Thoracic aorta (tissue), 2 donors: ENCODE results near the gene ZNF385B. TPM values are rescaled to one million over a fixed set of nuclear protein-coding genes. Genes with fewer than 3 reads are reported as not detected.

Source experiments
- ATAC-seq: fragments of 150-250 bp; one replicate; pipeline ENCODE4 v1.8.0; 2017; ENCODE audit warnings: low read depth; ENCODE audit not compliant: insufficient number of reproducible peaks, low FRiP score
- DNase-seq: peaks from one replicate; pipeline ENCODE4 v3.0.0-alpha.2; 2020; ENCODE audit warnings: low spot score
- H3K27ac ChIP-seq, 2 donors: fragments of 200-600 bp; sonication (generic); 1 replicate in 1 of 2; 2 replicates in 1 of 2; pipeline ENCODE4 v1.5.1; 2016; ENCODE audit warnings: mild to moderate bottlenecking in 2 of 2, moderate library complexity in 2 of 2
- H3K27me3 ChIP-seq: fragments of 200-600 bp; sonication (generic); replicated peaks from 2 replicates; pipeline ENCODE4 v1.6.0; 2016; ENCODE audit warnings: mild to moderate bottlenecking; ENCODE audit not compliant: insufficient read depth
- H3K36me3 ChIP-seq: fragments of 200-600 bp; sonication (generic); one replicate; pipeline ENCODE4 v1.5.1; 2016
- H3K4me1 ChIP-seq, 2 donors: fragments of 200-600 bp; sonication (generic); 1 replicate in 1 of 2; 2 replicates in 1 of 2; pipeline versions ENCODE4 v1.5.1 to v1.6.0; 2016; ENCODE audit warnings: low read depth in 2 of 2, mild to moderate bottlenecking in 1 of 2; ENCODE audit not compliant: control insufficient read depth in 1 of 2
- H3K4me3 ChIP-seq: fragments of 200-600 bp; sonication (generic); 2 replicates; pipeline ENCODE4 v1.5.1; 2016; ENCODE audit warnings: mild to moderate bottlenecking
- H3K9me3 ChIP-seq: fragments of 200-600 bp; sonication (generic); 2 replicates; pipeline ENCODE4 v1.5.1; 2016
- total RNA-seq, 2 donors: library from RNA; depleted of rRNA; stranded (reverse); fragments of >200 nt; gene quantifications; one replicate each; pipeline versions ENCODE4 v1.1.0 to v1.2.3, GENCODE V29; 2016
- TF ChIP-seq, protein P1 (sequence below): fragments of 200-600 bp; sonication (generic); IDR thresholded peaks from one replicate; pipeline ENCODE4 v1.5.1; 2019; ENCODE audit warnings: antibody characterized with exemption

ZNF385B gene
- total RNA-seq, 2 donors from 2014 or later = 0.41 to 1.9 TPM

DNA sequence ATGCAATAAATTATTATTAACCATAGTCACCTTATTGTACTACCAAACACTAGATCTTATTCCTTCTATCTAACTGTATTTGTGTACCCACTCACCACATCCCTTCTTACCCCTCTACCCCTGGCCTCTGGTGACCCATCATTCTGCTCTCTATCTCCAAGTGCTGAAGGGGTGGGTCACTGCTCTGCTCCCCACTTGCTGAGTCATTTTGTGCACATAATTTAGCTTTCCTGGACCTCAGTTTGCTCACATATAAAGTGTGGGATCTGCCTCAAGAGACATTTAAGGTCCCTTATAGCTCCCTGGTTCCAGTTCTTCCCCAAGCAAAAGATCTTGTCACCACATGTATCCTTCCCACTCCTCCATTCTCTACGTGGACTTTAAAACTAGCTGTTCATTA, 169.4 kb downstream of the ZNF385B start:
- Histone ChIP-seq H3K9me3 (no peaks in the 10 kb centered on the region), H3K4me3 (no peak overlapping the region), H3K27ac (no peak overlapping the region), H3K36me3 (no peaks in the 10 kb centered on the region), H3K27me3 (no peaks in the 10 kb centered on the region), H3K4me1 (no peaks in the 10 kb centered on the region)
- DNase-seq = no peak
- ATAC-seq = no peak
- TF ChIP-seq, protein P1, sequence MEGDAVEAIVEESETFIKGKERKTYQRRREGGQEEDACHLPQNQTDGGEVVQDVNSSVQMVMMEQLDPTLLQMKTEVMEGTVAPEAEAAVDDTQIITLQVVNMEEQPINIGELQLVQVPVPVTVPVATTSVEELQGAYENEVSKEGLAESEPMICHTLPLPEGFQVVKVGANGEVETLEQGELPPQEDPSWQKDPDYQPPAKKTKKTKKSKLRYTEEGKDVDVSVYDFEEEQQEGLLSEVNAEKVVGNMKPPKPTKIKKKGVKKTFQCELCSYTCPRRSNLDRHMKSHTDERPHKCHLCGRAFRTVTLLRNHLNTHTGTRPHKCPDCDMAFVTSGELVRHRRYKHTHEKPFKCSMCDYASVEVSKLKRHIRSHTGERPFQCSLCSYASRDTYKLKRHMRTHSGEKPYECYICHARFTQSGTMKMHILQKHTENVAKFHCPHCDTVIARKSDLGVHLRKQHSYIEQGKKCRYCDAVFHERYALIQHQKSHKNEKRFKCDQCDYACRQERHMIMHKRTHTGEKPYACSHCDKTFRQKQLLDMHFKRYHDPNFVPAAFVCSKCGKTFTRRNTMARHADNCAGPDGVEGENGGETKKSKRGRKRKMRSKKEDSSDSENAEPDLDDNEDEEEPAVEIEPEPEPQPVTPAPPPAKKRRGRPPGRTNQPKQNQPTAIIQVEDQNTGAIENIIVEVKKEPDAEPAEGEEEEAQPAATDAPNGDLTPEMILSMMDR = no peak

DNA sequence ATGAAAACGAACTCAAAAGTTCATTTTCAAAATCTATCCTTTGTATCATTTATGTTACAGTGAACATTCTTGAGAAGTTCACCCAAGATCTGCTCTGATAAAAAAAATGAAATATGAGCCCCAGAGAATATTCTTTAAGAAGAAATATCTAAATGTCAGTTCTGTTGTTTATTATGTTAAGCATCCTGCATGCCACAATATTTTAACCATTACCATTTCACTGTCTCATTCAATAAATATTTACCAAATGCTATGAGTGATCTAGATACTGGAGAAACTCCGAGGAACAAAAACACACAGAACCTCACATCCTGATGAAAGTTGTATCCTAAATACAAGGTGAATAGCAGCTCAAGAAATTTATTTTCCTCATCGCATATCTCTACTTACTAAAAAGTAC, 170.2 kb downstream of the ZNF385B start:
- H3K27me3 ChIP-seq = no peaks in the 10 kb centered on the region
- no peak overlapping the region for H3K27ac ChIP-seq
- H3K4me1 ChIP-seq = no peaks in the 10 kb centered on the region
- no peak overlapping the region for H3K4me3 ChIP-seq
- H3K9me3 ChIP-seq = no peaks in the 10 kb centered on the region
- TF ChIP-seq, protein P1 = no peak
- ATAC-seq = no peak
- H3K36me3 ChIP-seq = no peaks in the 10 kb centered on the region
- DNase-seq = no peak

DNA sequence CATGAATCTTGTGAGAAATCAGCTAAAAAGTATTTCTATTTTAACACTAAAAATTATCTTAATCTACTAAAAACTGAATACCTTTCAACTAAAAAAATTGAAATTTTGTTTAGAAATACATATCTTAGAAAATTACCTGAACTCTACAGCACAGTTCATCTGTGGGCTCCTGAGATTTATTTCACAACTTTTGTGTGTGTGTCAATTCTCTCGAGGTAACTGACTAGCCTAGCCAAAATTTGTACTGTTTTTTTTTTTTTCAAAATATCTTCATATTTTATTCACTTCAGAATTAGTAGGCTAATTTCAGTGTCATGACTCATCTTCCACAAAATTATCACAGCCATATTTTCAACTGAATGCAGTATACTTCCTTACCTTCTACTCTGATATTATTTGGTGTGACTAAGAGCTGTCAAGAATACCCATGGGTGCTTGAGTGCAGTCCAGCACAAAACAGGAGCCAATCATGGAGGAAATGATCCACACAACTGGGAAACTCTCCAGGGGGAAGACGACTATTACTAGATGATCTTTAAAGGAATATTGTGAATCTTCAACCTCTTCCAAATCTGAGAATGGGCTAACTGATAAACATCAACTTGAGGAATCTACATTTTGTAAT, 174.6 kb downstream of the ZNF385B start:
- TF ChIP-seq, protein P1 = no peak
- no peaks in the 10 kb centered on the region for H3K4me1 ChIP-seq
- H3K27me3 ChIP-seq = no peaks in the 10 kb centered on the region
- no peak for ATAC-seq
- no peak overlapping the region for H3K27ac ChIP-seq
- no peaks in the 10 kb centered on the region for H3K36me3 ChIP-seq
- H3K9me3 ChIP-seq = no peaks in the 10 kb centered on the region
- DNase-seq = no peak
- H3K4me3 ChIP-seq = no peak overlapping the region

DNA sequence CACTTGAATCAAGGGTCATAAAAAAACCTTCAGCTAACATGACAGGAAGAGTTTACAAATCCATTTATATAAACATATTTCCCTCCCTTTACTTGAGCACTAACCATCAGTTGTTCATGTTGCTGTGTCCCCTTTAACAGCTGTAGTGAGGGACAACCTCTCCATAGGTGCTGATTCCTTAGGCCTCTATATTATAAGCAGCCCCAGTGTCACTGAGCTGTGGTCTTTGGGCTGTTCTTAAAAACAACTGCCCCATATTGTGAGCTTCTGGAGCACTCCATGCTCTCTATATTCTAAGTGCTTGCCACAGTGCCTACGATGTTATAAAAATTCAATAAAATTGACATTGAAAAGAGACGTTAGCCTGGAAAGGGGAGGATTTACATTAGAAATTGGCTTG, 175.3 kb downstream of the ZNF385B start:
- Histone ChIP-seq H3K36me3 (no peaks in the 10 kb centered on the region), H3K9me3 (no peaks in the 10 kb centered on the region), H3K4me3 (no peak overlapping the region), H3K4me1 (no peaks in the 10 kb centered on the region), H3K27me3 (no peaks in the 10 kb centered on the region), H3K27ac (no peak overlapping the region)
- TF ChIP-seq, protein P1 = no peak
- DNase-seq (no peak), ATAC-seq (no peak)

DNA sequence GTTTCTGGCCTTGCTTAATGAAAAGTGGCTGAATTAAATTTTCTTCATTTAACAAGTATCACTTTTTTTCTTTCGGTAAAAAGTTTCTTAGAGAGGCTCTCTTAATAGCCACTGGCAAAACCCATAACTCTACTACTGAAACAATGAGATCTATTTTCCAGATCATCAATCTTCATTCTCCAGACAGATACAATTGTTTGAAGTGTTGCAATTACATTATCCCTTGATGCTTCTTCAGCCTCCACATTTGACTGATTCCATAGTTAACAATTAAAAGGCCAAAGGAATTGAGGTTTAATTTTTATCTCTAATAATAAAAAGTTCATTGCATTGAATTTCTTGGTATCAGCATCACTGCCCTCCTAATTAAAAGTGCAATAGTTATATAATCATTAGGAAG, 176.3 kb downstream of the ZNF385B start:
- TF ChIP-seq, protein P1 = no peak

More for the DNA sequence above, 176.3 kb downstream of the ZNF385B start:
- Histone ChIP-seq H3K27ac (no peak overlapping the region), H3K4me1 (no peaks in the 10 kb centered on the region), H3K36me3 (no peaks in the 10 kb centered on the region), H3K27me3 (no peaks in the 10 kb centered on the region), H3K9me3 (no peaks in the 10 kb centered on the region), H3K4me3 (no peak overlapping the region)
- ATAC-seq (no peak), DNase-seq (no peak)
